ENCODE data around the gene HEPN1.

HEPN1 gene

GRCh38 chr11:124890683-124891372, 28.2 kb upstream of the HEPN1 start:
- no peak for TF ChIP-seq ZNF654 (tag by site-specific recombination; IDR thresholded peaks at IDR 0.05; ENCODE audit: low read depth)
- TF ChIP-seq MYNN (tag by site-specific recombination; IDR thresholded peaks at IDR 0.05; ENCODE audit: borderline replicate concordance), result no peak
- no peak for TF ChIP-seq ZIC2 (tag by site-specific recombination; IDR thresholded peaks at IDR 0.05)
- no peak for TF ChIP-seq CTCF (tag by site-specific recombination; IDR thresholded peaks at IDR 0.05)
- TF ChIP-seq ZNF501 (tag by site-specific recombination; IDR thresholded peaks at IDR 0.05), result no peak
- no peak for TF ChIP-seq SP3 (tag by site-specific recombination; IDR thresholded peaks at IDR 0.05)
- no peaks in the 10 kb centered on the region for H3K36me3 ChIP-seq (ENCODE audit: control insufficient read depth in 2 of 2, insufficient read depth in 1 of 2, low read length in 2 of 2)
- H3K9me3 ChIP-seq (ENCODE audit: control insufficient read depth, insufficient read depth, low read depth, low read length), result no peaks in the 10 kb centered on the region
- H3K27ac ChIP-seq (ENCODE audit: extremely low read depth, low read depth, low read length), result no peak overlapping the region
- H3K4me1 ChIP-seq (ENCODE audit: control insufficient read depth, insufficient read depth, low read length), result no peaks in the 10 kb centered on the region
- ChIA-PET CTCF (interaction anchor here (0.7 to 1.6 kb wide), 3 partner anchors 15 to 33 kb away, joined by 3 to 9 read pairs (median 4); no protein-coding TSS in a partner anchor), POLR2A (interaction anchor here (1.3 kb wide), 1 partner anchor 14 kb away, joined by 6 read pairs; no protein-coding TSS in a partner anchor)
- H3K4me3 ChIP-seq (ENCODE audit: low read depth, low read length), result no peak overlapping the region

DNA sequence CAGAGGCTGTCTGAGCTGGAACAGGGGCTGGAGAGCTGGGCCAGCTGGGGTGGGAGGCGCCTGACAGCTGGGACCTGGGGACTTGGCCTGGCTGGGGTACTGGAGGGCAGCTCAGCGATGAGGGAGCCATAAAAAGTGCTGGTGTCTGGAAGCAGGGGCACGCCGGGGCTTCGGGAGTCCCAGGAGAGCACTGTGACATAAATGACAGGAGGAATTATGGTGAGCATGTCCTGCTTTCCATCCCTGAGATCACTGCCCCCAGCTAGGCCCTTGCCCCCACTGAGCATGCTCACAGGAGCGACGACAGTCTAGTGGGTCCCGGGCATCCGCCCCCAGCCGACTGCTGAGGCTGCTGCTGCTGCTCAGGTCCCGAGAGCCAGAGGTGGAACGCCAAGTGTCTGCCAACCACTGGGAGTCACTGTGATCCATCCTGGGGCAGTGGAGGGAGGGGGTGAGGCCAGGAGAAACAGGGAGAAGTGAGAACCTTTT, 27.6 kb upstream of the HEPN1 start:
- H3K36me3 ChIP-seq (ENCODE audit: control insufficient read depth in 2 of 2, insufficient read depth in 1 of 2, low read length in 2 of 2), result no peaks in the 10 kb centered on the region
- H3K4me3 ChIP-seq (ENCODE audit: low read depth, low read length), result no peak overlapping the region
- H3K4me1 ChIP-seq (ENCODE audit: control insufficient read depth, insufficient read depth, low read length), result no peaks in the 10 kb centered on the region
- no peak for TF ChIP-seq EGR2 (tag by site-specific recombination; IDR thresholded peaks at IDR 0.05; ENCODE audit: low read depth)
- no peak for TF ChIP-seq SALL2 (tag by site-specific recombination; IDR thresholded peaks at IDR 0.05; ENCODE audit: borderline replicate concordance)
- no peak for TF ChIP-seq ZBTB26 (tag by site-specific recombination; optimal IDR thresholded peaks at IDR 0.05)
- TF ChIP-seq ZNF670 (tag by site-specific recombination; IDR thresholded peaks at IDR 0.05; ENCODE audit: low read depth), result no peak
- no peak for TF ChIP-seq HIC1 (tag by site-specific recombination; IDR thresholded peaks at IDR 0.05)
- ChIA-PET CTCF (interaction anchor here (1.0 to 1.6 kb wide), 3 partner anchors 15 to 537 kb away, joined by 3 to 9 read pairs (median 3); no protein-coding TSS in a partner anchor), POLR2A (interaction anchor here (0.6 kb wide), 1 partner anchor 15 kb away, joined by 3 read pairs; no protein-coding TSS in a partner anchor)
- H3K9me3 ChIP-seq (ENCODE audit: control insufficient read depth, insufficient read depth, low read depth, low read length), result no peaks in the 10 kb centered on the region
- H3K27ac ChIP-seq (ENCODE audit: extremely low read depth, low read depth, low read length), result no peak overlapping the region

- H3K4me1 ChIP-seq (ENCODE audit: control insufficient read depth, insufficient read depth, low read length), result no peaks in the 10 kb centered on the region
- CTCF ChIA-PET, result interaction anchor here (0.7 to 1.6 kb wide), 6 partner anchors 8 to 537 kb away, joined by 3 to 9 read pairs (median 3); no protein-coding TSS in a partner anchor
- no peak overlapping the region for H3K27ac ChIP-seq (ENCODE audit: extremely low read depth, low read depth, low read length)
- POLR2A ChIA-PET, result interaction anchor here (0.6 kb wide), 1 partner anchor 16 kb away, joined by 3 read pairs; no protein-coding TSS in a partner anchor
- H3K36me3 ChIP-seq (ENCODE audit: control insufficient read depth in 2 of 2, insufficient read depth in 1 of 2, low read length in 2 of 2), result no peaks in the 10 kb centered on the region
- H3K9me3 ChIP-seq (ENCODE audit: control insufficient read depth, insufficient read depth, low read depth, low read length), result no peaks in the 10 kb centered on the region
- no peak overlapping the region for H3K4me3 ChIP-seq (ENCODE audit: low read depth, low read length)
- TF ChIP-seq ZNF792 (tag by site-specific recombination; IDR thresholded peaks at IDR 0.05), result no peak
- TF ChIP-seq ZBTB21 (tag by site-specific recombination; IDR thresholded peaks at IDR 0.05), result no peak
- no peak for TF ChIP-seq ZNF10 (tag by site-specific recombination; IDR thresholded peaks at IDR 0.05)
- TF ChIP-seq ZNF830 (tag by site-specific recombination; IDR thresholded peaks at IDR 0.05; ENCODE audit: low read depth), result no peak
- no peak for TF ChIP-seq HOXC10 (CRISPR knock-in tag; IDR thresholded peaks at IDR 0.05)
- no peak for TF ChIP-seq ZBTB17 (tag by site-specific recombination; IDR thresholded peaks at IDR 0.05)
- TF ChIP-seq KLF8 (tag by site-specific recombination; IDR thresholded peaks at IDR 0.05), result no peak
- TF ChIP-seq, protein P1, sequence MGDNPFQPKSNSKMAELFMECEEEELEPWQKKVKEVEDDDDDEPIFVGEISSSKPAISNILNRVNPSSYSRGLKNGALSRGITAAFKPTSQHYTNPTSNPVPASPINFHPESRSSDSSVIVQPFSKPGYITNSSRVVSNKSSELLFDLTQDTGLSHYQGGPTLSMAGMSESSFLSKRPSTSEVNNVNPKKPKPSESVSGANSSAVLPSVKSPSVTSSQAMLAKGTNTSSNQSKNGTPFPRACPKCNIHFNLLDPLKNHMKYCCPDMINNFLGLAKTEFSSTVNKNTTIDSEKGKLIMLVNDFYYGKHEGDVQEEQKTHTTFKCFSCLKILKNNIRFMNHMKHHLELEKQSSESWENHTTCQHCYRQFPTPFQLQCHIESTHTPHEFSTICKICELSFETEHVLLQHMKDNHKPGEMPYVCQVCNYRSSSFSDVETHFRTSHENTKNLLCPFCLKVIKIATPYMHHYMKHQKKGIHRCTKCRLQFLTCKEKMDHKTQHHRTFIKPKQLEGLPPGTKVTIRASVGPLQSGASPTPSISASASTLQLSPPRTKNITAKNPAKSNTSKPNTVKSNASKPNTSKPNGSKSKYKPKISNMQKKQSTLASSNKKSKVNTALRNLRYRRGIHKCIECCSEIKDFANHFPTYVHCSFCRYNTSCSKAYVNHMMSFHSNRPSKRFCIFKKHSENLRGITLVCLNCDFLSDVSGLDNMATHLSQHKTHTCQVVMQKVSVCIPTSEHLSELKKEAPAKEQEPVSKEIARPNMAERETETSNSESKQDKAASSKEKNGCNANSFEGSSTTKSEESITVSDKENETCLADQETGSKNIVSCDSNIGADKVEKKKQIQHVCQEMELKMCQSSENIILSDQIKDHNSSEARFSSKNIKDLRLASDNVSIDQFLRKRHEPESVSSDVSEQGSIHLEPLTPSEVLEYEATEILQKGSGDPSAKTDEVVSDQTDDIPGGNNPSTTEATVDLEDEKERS (tag by site-specific recombination; IDR thresholded peaks at IDR 0.05), result no peak
- no peak for TF ChIP-seq ZFP3 (tag by site-specific recombination; IDR thresholded peaks at IDR 0.05; ENCODE audit: low read depth)
- TF ChIP-seq, protein P2, sequence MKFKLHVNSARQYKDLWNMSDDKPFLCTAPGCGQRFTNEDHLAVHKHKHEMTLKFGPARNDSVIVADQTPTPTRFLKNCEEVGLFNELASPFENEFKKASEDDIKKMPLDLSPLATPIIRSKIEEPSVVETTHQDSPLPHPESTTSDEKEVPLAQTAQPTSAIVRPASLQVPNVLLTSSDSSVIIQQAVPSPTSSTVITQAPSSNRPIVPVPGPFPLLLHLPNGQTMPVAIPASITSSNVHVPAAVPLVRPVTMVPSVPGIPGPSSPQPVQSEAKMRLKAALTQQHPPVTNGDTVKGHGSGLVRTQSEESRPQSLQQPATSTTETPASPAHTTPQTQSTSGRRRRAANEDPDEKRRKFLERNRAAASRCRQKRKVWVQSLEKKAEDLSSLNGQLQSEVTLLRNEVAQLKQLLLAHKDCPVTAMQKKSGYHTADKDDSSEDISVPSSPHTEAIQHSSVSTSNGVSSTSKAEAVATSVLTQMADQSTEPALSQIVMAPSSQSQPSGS (tag by site-specific recombination; IDR thresholded peaks at IDR 0.05; ENCODE audit: low read depth), result no peak
These were observed 26.9 kb upstream of the HEPN1 start for GRCh38 chr11:124892146-124892545.
